GM23338 (cell line): ENCODE results near the gene ATP8A1. TPM values are rescaled to one million over a fixed set of nuclear protein-coding genes. Genes with fewer than 3 reads are reported as not detected.
"Not testable (repeated sequence)": the region's sequence is repeated elsewhere in the genome, so short reads cannot be mapped to it uniquely, and the experiment has no call there.

Experiments
- ATAC-seq: fragments of 200-7000 bp; cut with Tn5 transposase; 3 replicates; pipeline ENCODE4 v1.9.1; 2020
- DNase-seq: peaks from one replicate; pipeline ENCODE4 v3.0.0-alpha.2; 2015; ENCODE audit warnings: low spot score
- H2AFZ ChIP-seq: fragments of 200-600 bp; sonication (generic); 2 replicates; pipeline ENCODE4 v1.8.0; 2016; ENCODE audit warnings: antibody characterized with exemption, mild to moderate bottlenecking, moderate library complexity
- H3F3A ChIP-seq: fragments of 200-600 bp; sonication (generic); replicated peaks from 2 replicates; pipeline ENCODE4 v1.8.0; 2017; ENCODE audit warnings: antibody characterized with exemption, mixed run types, low read depth
- H3K27ac ChIP-seq: fragments of 200-600 bp; sonication (generic); 2 replicates; pipeline ENCODE4 v1.6.1; 2016; ENCODE audit warnings: low read depth
- H3K27me3 ChIP-seq: fragments of 200-600 bp; sonication (generic); 2 replicates; pipeline ENCODE4 v1.8.0; 2016; ENCODE audit warnings: mild to moderate bottlenecking, mixed run types, moderate library complexity; ENCODE audit not compliant: insufficient read depth
- H3K36me3 ChIP-seq: fragments of 200-600 bp; sonication (generic); 2 replicates; pipeline ENCODE4 v1.8.0; 2016; ENCODE audit warnings: mild to moderate bottlenecking; ENCODE audit not compliant: insufficient read depth
- H3K4me1 ChIP-seq: fragments of 200-600 bp; sonication (generic); 2 replicates; pipeline ENCODE4 v1.8.0; 2016; ENCODE audit warnings: mild to moderate bottlenecking, moderate library complexity; ENCODE audit not compliant: insufficient read depth
- H3K4me2 ChIP-seq: fragments of 200-600 bp; sonication (generic); 2 replicates; pipeline ENCODE4 v1.7.1; 2017; ENCODE audit warnings: mixed run types
- H3K4me3 ChIP-seq: fragments of 200-600 bp; sonication (generic); 2 replicates; pipeline ENCODE4 v1.6.1; 2016; ENCODE audit warnings: mixed run types
- H3K79me2 ChIP-seq: fragments of 200-600 bp; sonication (generic); replicated peaks from 2 replicates; pipeline ENCODE4 v1.8.0; 2017; ENCODE audit warnings: mild to moderate bottlenecking; ENCODE audit not compliant: insufficient read depth
- H3K9me2 ChIP-seq: fragments of 200-600 bp; sonication (generic); 2 replicates; pipeline ENCODE4 v1.8.0; 2017; ENCODE audit not compliant: insufficient read depth
- H4K20me1 ChIP-seq: fragments of 200-600 bp; sonication (generic); replicated peaks from 2 replicates; pipeline ENCODE4 v1.8.0; 2017; ENCODE audit warnings: mild to moderate bottlenecking; ENCODE audit not compliant: insufficient read depth
- H3K27ac Mint-ChIP-seq: 2 replicates; pipeline ENCODE4 v1.8.0; 2020; ENCODE audit warnings: inconsistent platforms, mild to moderate bottlenecking, moderate library complexity, mixed read lengths
- H3K27me3 Mint-ChIP-seq: 3 replicates; pipeline ENCODE4 v1.8.0; 2022; ENCODE audit warnings: low read depth, mild to moderate bottlenecking, moderate library complexity, mixed read lengths, inconsistent platforms; ENCODE audit not compliant: insufficient read depth, poor library complexity
- H3K36me3 Mint-ChIP-seq: 3 replicates; pipeline ENCODE4 v1.8.0; 2021; ENCODE audit warnings: low read depth, mild to moderate bottlenecking, inconsistent platforms, moderate library complexity, mixed read lengths
- H3K4me1 Mint-ChIP-seq: 3 replicates; pipeline ENCODE4 v1.8.0; 2020; ENCODE audit warnings: mild to moderate bottlenecking, inconsistent platforms, mixed read lengths
- H3K4me3 Mint-ChIP-seq: 3 replicates; pipeline ENCODE4 v1.8.0; 2021; ENCODE audit warnings: moderate library complexity, mild to moderate bottlenecking, inconsistent platforms, mixed read lengths
- H3K9me3 Mint-ChIP-seq: 3 replicates; pipeline ENCODE4 v1.8.0; 2020; ENCODE audit warnings: moderate library complexity, mild to moderate bottlenecking, inconsistent platforms, mixed read lengths
- CREB1 ChIP-seq: fragments of 250-450 bp; sonication (Bioruptor Pico); IDR thresholded peaks from 2 replicates; pipeline ENCODE4 v1.5.0; 2020; ENCODE audit warnings: low read depth, mild to moderate bottlenecking, moderate library complexity
- EZH2phosphoT487 ChIP-seq: fragments of 200-600 bp; sonication (generic); IDR thresholded peaks from one replicate; pipeline ENCODE4 v1.8.1; 2018; ENCODE audit warnings: antibody characterized with exemption; ENCODE audit not compliant: unreplicated experiment
- JUNB ChIP-seq: IDR thresholded peaks from one replicate; pipeline ENCODE4 v1.6.1; 2016; ENCODE audit warnings: antibody characterized with exemption; ENCODE audit not compliant: unreplicated experiment
- NANOG ChIP-seq: IDR thresholded peaks from 2 replicates; pipeline ENCODE4 v1.6.1; 2016; ENCODE audit warnings: antibody characterized with exemption, borderline replicate concordance
- POLR2AphosphoS5 ChIP-seq: IDR thresholded peaks from 2 replicates; pipeline ENCODE4 v1.6.1; 2016; ENCODE audit warnings: antibody characterized with exemption, low read depth
- ZNF114 ChIP-seq: fragments of 250-450 bp; sonication (Bioruptor Pico); IDR thresholded peaks from 2 replicates; pipeline ENCODE4 v1.5.0; 2020; ENCODE audit warnings: mild to moderate bottlenecking, moderate library complexity
- ZNF331 ChIP-seq: fragments of 250-450 bp; sonication (Bioruptor Pico); IDR thresholded peaks from 2 replicates; pipeline ENCODE4 v1.5.0; 2020; ENCODE audit warnings: low read depth, mild to moderate bottlenecking, moderate library complexity
- ZNF462 ChIP-seq: fragments of 250-450 bp; sonication (Bioruptor Pico); IDR thresholded peaks from 2 replicates; pipeline ENCODE4 v1.5.0; 2020; ENCODE audit warnings: mild to moderate bottlenecking, moderate library complexity
- polyA plus RNA-seq: library from polyadenylated mRNA; unstranded; fragments of >200 nt; fragmentation: Nextera tagmentation; extraction: Ambion mirVana; gene quantifications from 2 replicates; pipeline ENCODE4 v1.2.1, GENCODE V29; 2016
- total RNA-seq: library from RNA; depleted of rRNA; stranded (reverse); fragments of >200 nt; shearing (Covaris generic); gene quantifications from 2 replicates; pipeline ENCODE4 v1.2.3, GENCODE V29; 2014

Gene ATP8A1
- total and polyA plus RNA-seq, 2 experiments from 2014 or later, result 6.8 to 66.3 TPM

GRCh38 chr4:42486156-42486555 lies 170.7 kb downstream of the ATP8A1 start:
- peak overlapping the region; percentile 62 for H3K27ac Mint-ChIP-seq
- H3K9me3 Mint-ChIP-seq, result not testable (repeated sequence)

GRCh38 chr4:42484630-42485029 lies 172.3 kb downstream of the ATP8A1 start:
- Histone ChIP-seq H3K27ac (peak overlapping the region; percentile 89), H3K79me2 (no peaks in the 10 kb centered on the region), H3K4me2 (peak overlapping the region; percentile 29), H3K36me3 (no peaks in the 10 kb centered on the region), H3F3A (no peaks in the 10 kb centered on the region; the same call in 1 of the 2 replicates), H2AFZ (no peak overlapping the region), H3K4me1 (peaks cover 70% of the 10 kb centered on the region), H3K4me3 (peak overlapping the region; percentile 9), H4K20me1 (no peaks in the 10 kb centered on the region), H3K27me3 (no peaks in the 10 kb centered on the region), H3K9me2 (no peaks in the 10 kb centered on the region)
- no peaks in the 10 kb centered on the region; the same call in 2 of the 3 replicates for H3K36me3 Mint-ChIP-seq
- TF ChIP-seq NANOG (peak; percentile 92), JUNB (no peak)
- peak overlapping the region; percentile 62 for H3K27ac Mint-ChIP-seq
- peaks cover 4% of the 10 kb centered on the region for H3K27me3 Mint-ChIP-seq
- DNase-seq (peak; percentile 33), ATAC-seq (no peak; the same call in 2 of the 3 replicates)
- H3K4me3 Mint-ChIP-seq, result peak overlapping the region; percentile 25; the same call in 2 of the 3 replicates
- no peaks in the 10 kb centered on the region for H3K9me3 Mint-ChIP-seq
- peaks cover 70% of the 10 kb centered on the region for H3K4me1 Mint-ChIP-seq

More at GRCh38 chr4:42486156-42486555, 170.7 kb downstream of the ATP8A1 start:
- H3K27me3 Mint-ChIP-seq, H3K36me3 Mint-ChIP-seq, H3K79me2 ChIP-seq, H3K9me2 ChIP-seq, H4K20me1 ChIP-seq, H3F3A ChIP-seq, H2AFZ ChIP-seq, H3K4me3 ChIP-seq, ATAC-seq, H3K36me3 ChIP-seq, H3K27me3 ChIP-seq, H3K4me3 Mint-ChIP-seq: not testable (repeated sequence)
- peak overlapping the region; percentile 89 for H3K27ac ChIP-seq
- H3K4me1 Mint-ChIP-seq, result peaks cover 81% of the 10 kb centered on the region
- H3K4me1 ChIP-seq, result peaks cover 81% of the 10 kb centered on the region
- peak overlapping the region; percentile 53 for H3K4me2 ChIP-seq
- DNase-seq, result peak; percentile 42

GRCh38 chr4:42483426-42484379 lies 173.2 kb downstream of the ATP8A1 start:
- Histone ChIP-seq H2AFZ (no peak overlapping the region), H3K9me2 (no peaks in the 10 kb centered on the region), H3K4me2 (peak overlapping the region; percentile 29), H3K27me3 (no peaks in the 10 kb centered on the region), H3K27ac (peak overlapping the region; percentile 89), H3F3A (no peaks in the 10 kb centered on the region; the same call in 1 of the 2 replicates), H4K20me1 (no peaks in the 10 kb centered on the region), H3K4me3 (no peak overlapping the region), H3K79me2 (no peaks in the 10 kb centered on the region), H3K4me1 (peaks cover 61% of the 10 kb centered on the region), H3K36me3 (no peaks in the 10 kb centered on the region)
- H3K27ac Mint-ChIP-seq, result peak overlapping the region; percentile 92
- H3K4me3 Mint-ChIP-seq, result no peak overlapping the region
- no peaks in the 10 kb centered on the region for H3K36me3 Mint-ChIP-seq
- H3K27me3 Mint-ChIP-seq, result peaks cover 4% of the 10 kb centered on the region
- H3K9me3 Mint-ChIP-seq, result no peaks in the 10 kb centered on the region
- peaks cover 66% of the 10 kb centered on the region for H3K4me1 Mint-ChIP-seq
- DNase-seq (no peak), ATAC-seq (peak; percentile 31)
- TF ChIP-seq ZNF114 (CRISPR knock-in tag) (no peak), ZNF462 (no peak), POLR2AphosphoS5 (no peak), EZH2phosphoT487 (no peak), CREB1 (no peak), JUNB (no peak), ZNF331 (CRISPR knock-in tag) (no peak)
